Transverse colon (tissue), 4 donors: ENCODE measurements around the gene BTLA.

ENCODE experiments used
- EP300 ChIP-seq: sonication (generic); formaldehyde crosslinking; IDR thresholded peaks from one replicate; pipeline ENCODE4 v1.6.1; 2017; ENCODE audit warnings: antibody characterized with exemption, low read depth
- POLR2A ChIP-seq: fragments of 450-650 bp; IDR thresholded peaks from one replicate; pipeline ENCODE4 v1.6.1; 2016; ENCODE audit warnings: antibody characterized with exemption, mild to moderate bottlenecking, moderate library complexity
- POLR2AphosphoS5 ChIP-seq, 3 donors: sonication (generic); formaldehyde crosslinking; IDR thresholded peaks; one replicate each; pipeline ENCODE4 v1.6.1; 2016; ENCODE audit warnings: antibody characterized with exemption in 3 of 3
- TF ChIP-seq, protein P1 (sequence below), 5 experiments: fragments of 200-600 bp in 3 of 5; fragments of 450-650 bp in 2 of 5; sonication (generic) in 3 of 5; IDR thresholded peaks; 1 replicate in 2 of 5; 2 replicates in 3 of 5; pipeline ENCODE4 v1.5.1; 2016 to 2017; ENCODE audit warnings: antibody characterized with exemption in 5 of 5, inconsistent platforms in 3 of 5, mild to moderate bottlenecking in 2 of 5, moderate library complexity in 1 of 5

DNA sequence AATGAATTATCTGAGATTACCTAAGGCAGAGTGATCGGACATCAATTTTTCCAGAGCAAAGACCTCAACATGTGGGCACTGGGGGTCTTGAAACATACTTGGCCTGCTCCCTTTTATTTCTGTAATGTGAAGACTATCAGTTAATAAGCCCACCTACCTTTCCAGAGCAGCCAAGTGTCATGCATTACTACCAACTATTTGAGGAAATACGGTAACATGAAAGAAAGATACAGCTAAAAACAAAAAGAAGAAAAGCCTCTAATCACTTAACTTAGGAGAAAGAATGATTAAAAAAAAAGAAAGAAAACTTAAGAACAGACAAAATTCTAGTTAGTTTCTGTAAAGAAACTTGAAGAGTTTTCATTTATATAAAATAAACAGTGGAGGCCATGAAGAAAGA lies 73.9 kb downstream of the BTLA start:
- TF ChIP-seq, protein P1, sequence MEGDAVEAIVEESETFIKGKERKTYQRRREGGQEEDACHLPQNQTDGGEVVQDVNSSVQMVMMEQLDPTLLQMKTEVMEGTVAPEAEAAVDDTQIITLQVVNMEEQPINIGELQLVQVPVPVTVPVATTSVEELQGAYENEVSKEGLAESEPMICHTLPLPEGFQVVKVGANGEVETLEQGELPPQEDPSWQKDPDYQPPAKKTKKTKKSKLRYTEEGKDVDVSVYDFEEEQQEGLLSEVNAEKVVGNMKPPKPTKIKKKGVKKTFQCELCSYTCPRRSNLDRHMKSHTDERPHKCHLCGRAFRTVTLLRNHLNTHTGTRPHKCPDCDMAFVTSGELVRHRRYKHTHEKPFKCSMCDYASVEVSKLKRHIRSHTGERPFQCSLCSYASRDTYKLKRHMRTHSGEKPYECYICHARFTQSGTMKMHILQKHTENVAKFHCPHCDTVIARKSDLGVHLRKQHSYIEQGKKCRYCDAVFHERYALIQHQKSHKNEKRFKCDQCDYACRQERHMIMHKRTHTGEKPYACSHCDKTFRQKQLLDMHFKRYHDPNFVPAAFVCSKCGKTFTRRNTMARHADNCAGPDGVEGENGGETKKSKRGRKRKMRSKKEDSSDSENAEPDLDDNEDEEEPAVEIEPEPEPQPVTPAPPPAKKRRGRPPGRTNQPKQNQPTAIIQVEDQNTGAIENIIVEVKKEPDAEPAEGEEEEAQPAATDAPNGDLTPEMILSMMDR (IDR thresholded peaks at IDR 0.05), result no peak
- TF ChIP-seq POLR2A, result no peak
- TF ChIP-seq EP300, result no peak
- TF ChIP-seq POLR2AphosphoS5 (IDR thresholded peaks at IDR 0.05), result no peak
